ENCODE results near the gene DNAJB2. TPM values are rescaled to one million over a fixed set of nuclear protein-coding genes. Genes with fewer than 3 reads are reported as not detected.

Gene DNAJB2
- polyA plus RNA-seq, 2 of the 4 experiments (the other 2 are of a cell fraction), result 31.0 to 53.7 TPM

GRCh38 chr2:219249203-219249980 lies 29.8 kb upstream of the DNAJB2 start (continued):
- TF ChIP-seq NPAS2 (CRISPR knock-in tag; IDR thresholded peaks at IDR 0.05; ENCODE audit: borderline replicate concordance), result no peak
- TF ChIP-seq CHD4 (IDR thresholded peaks at IDR 0.05; ENCODE audit: borderline replicate concordance), result no peak
- TF ChIP-seq REST (IDR thresholded peaks at IDR 0.05), result no peak
- TF ChIP-seq RFX5 (IDR thresholded peaks at IDR 0.05), result no peak
- TF ChIP-seq TP53 (CRISPR knock-in tag; IDR thresholded peaks at IDR 0.05), result no peak
- no peak for TF ChIP-seq HOXB13 (CRISPR knock-in tag; IDR thresholded peaks at IDR 0.05; ENCODE audit: low read depth)
- peak in 1 of 2 experiments; percentile 27; a peak in 2 of 5 replicates for TF ChIP-seq RAD21 (conservative IDR thresholded peaks at IDR 0.05 in 1 of 2, IDR thresholded peaks at IDR 0.05 in 1 of 2)
- TF ChIP-seq RCOR1 (IDR thresholded peaks at IDR 0.05; ENCODE audit: low read depth, low read length), result no peak
- TF ChIP-seq CTCF (IDR thresholded peaks at IDR 0.05), result no peak
- no peak for TF ChIP-seq EHMT2 (IDR thresholded peaks at IDR 0.05; ENCODE audit: low read depth)
- TF ChIP-seq NFE2L2 (conservative IDR thresholded peaks at IDR 0.05; ENCODE audit: low read length), result no peak
- no peak for TF ChIP-seq ZC3H11A (IDR thresholded peaks at IDR 0.05)
- TF ChIP-seq SREBF2 (IDR thresholded peaks at IDR 0.05), result no peak
- TF ChIP-seq E2F6 (IDR thresholded peaks at IDR 0.05; ENCODE audit: borderline replicate concordance, low read depth), result no peak
- no peak for TF ChIP-seq HDAC2 (IDR thresholded peaks at IDR 0.05)
- no peak for TF ChIP-seq ZSCAN20 (CRISPR knock-in tag; IDR thresholded peaks at IDR 0.05)
- peak in 1 of 2 experiments; percentile 43; a peak in 1 of 5 replicates for TF ChIP-seq EP300 (IDR thresholded peaks at IDR 0.05)
- TF ChIP-seq CEBPB (IDR thresholded peaks at IDR 0.05), result no peak
- peak in 1 of 2 experiments; percentile 78 for TF ChIP-seq JUN (IDR thresholded peaks at IDR 0.05)
- 0 out of 3 replicates have a peak, but pooled peaks have one; percentile 21 for TF ChIP-seq BCL3 (IDR thresholded peaks at IDR 0.05)
- no peak for TF ChIP-seq POLR2A (IDR thresholded peaks at IDR 0.05; ENCODE audit: low read length)
- TF ChIP-seq POLR2AphosphoS2 (conservative IDR thresholded peaks at IDR 0.05; ENCODE audit: low read length), result peak; percentile 93

Data from A549 (cell line).